T-cell (primary cell): ENCODE data around the gene PSEN2. TPM values are rescaled to one million over a fixed set of nuclear protein-coding genes. Genes with fewer than 3 reads are reported as not detected.

Experiments used
- ATAC-seq, 4 experiments: fragments of 200-7000 bp in 3 of 4; fragments of 150-1000 bp in 1 of 4; cut with Tn5 transposase; replicated peaks in 1 of 4; 1 replicate in 3 of 4; 2 replicates in 1 of 4; pipeline ENCODE4 v1.10.0; 2021; ENCODE audit warnings: moderate library complexity in 3 of 4, mild to moderate bottlenecking in 2 of 4, moderate number of reproducible peaks in 1 of 4
- CTCF ChIA-PET, 2 donors: fragments of 300-600 bp; sonication (Branson Sonifier 250); formaldehyde crosslinking; loops; one replicate each; lab custom pipeline; 2022; ENCODE audit warnings: antibody characterized with exemption in 2 of 2; lab: Charles Lee
- POLR2A ChIA-PET, 2 donors: fragments of 300-600 bp; sonication (Branson Sonifier 250); formaldehyde crosslinking; loops; one replicate each; lab custom pipeline; 2022; ENCODE audit warnings: antibody characterized with exemption in 2 of 2; lab: Charles Lee
- DNase-seq, 35 experiments: peaks; one replicate each; pipeline versions ENCODE4 v3.0.0 to v3.0.0-alpha.2; 2013 to 2023
- H3K27ac ChIP-seq: one replicate; pipeline ENCODE4 v1.5.1; 2013; ENCODE audit warnings: low read length
- H3K27me3 ChIP-seq, 2 experiments: replicated peaks in 1 of 2; 1 replicate in 1 of 2; 2 replicates in 1 of 2; pipeline versions ENCODE4 v1.6.1 to v1.7.0; 2013; ENCODE audit warnings: low read length in 1 of 2, mixed read lengths in 1 of 2; ENCODE audit not compliant: control insufficient read depth in 2 of 2, insufficient read depth in 2 of 2; ENCODE audit errors: extremely low read depth in 1 of 2
- H3K36me3 ChIP-seq, 2 donors: 1 replicate in 1 of 2; 2 replicates in 1 of 2; pipeline versions ENCODE4 v1.6.1 to v1.7.0; 2013; ENCODE audit warnings: low read length in 1 of 2; ENCODE audit not compliant: control insufficient read depth in 2 of 2, insufficient read depth in 1 of 2; ENCODE audit errors: extremely low read depth in 1 of 2
- H3K4me1 ChIP-seq, 2 experiments: 1 replicate in 1 of 2; 2 replicates in 1 of 2; pipeline versions ENCODE4 v1.6.1 to v1.7.0; 2013; ENCODE audit warnings: low read length in 2 of 2, mixed read lengths in 1 of 2; ENCODE audit not compliant: insufficient read depth in 2 of 2, control insufficient read depth in 1 of 2; ENCODE audit errors: extremely low read depth in 1 of 2
- H3K4me3 ChIP-seq, 2 donors: 1 replicate in 1 of 2; 2 replicates in 1 of 2; pipeline versions ENCODE4 v1.5.1 to v1.7.0; 2013; ENCODE audit warnings: mild to moderate bottlenecking in 2 of 2, low read length in 1 of 2, moderate library complexity in 1 of 2; ENCODE audit not compliant: control insufficient read depth in 1 of 2; ENCODE audit errors: extremely low read depth in 1 of 2
- H3K9me3 ChIP-seq: 2 replicates; pipeline ENCODE4 v1.7.0; 2013
- H3K27ac Mint-ChIP-seq, 2 donors: one replicate each; pipeline ENCODE4 v1.8.0; 2020 to 2021; ENCODE audit warnings: mild to moderate bottlenecking in 2 of 2, mixed read lengths in 2 of 2
- H3K27me3 Mint-ChIP-seq, 2 donors: one replicate each; pipeline ENCODE4 v1.8.0; 2021 to 2022; ENCODE audit warnings: mixed read lengths in 2 of 2
- H3K36me3 Mint-ChIP-seq: one replicate; pipeline ENCODE4 v1.8.0; 2021; ENCODE audit warnings: mixed read lengths
- H3K4me1 Mint-ChIP-seq, 3 donors: one replicate each; pipeline ENCODE4 v1.8.0; 2020 to 2022; ENCODE audit warnings: mixed read lengths in 3 of 3, mild to moderate bottlenecking in 1 of 3
- H3K4me3 Mint-ChIP-seq, 3 donors: one replicate each; pipeline ENCODE4 v1.8.0; 2020 to 2022; ENCODE audit warnings: mild to moderate bottlenecking in 3 of 3, mixed read lengths in 3 of 3, moderate library complexity in 3 of 3
- H3K9me3 Mint-ChIP-seq, 3 donors: one replicate each; pipeline ENCODE4 v1.8.0; 2020 to 2022; ENCODE audit warnings: mixed read lengths in 3 of 3
- WGBS: methylation state at CpG from one replicate; pipeline ENCODE4 v1.1.5; 2013; ENCODE audit warnings: missing lambda C conversion rate; ENCODE audit not compliant: insufficient coverage; 5-methylcytosine and 5-hydroxymethylcytosine counted together
- total RNA-seq, 35 experiments: library from RNA in 6 of 35; stranded (reverse) in 6 of 35; fragments of 120-200 nt in 1 of 35; gene quantifications; one replicate each; pipeline versions ENCODE4 v1.2.1 to v1.2.4 and lab custom pipeline; 2013 to 2026

The PSEN2 gene
- total RNA-seq, 5 donors from 2014 or later (not counting 1 experiment from before 2014, with no cell fraction given), result 1.9 to 5.6 (median 4.0) TPM

DNA sequence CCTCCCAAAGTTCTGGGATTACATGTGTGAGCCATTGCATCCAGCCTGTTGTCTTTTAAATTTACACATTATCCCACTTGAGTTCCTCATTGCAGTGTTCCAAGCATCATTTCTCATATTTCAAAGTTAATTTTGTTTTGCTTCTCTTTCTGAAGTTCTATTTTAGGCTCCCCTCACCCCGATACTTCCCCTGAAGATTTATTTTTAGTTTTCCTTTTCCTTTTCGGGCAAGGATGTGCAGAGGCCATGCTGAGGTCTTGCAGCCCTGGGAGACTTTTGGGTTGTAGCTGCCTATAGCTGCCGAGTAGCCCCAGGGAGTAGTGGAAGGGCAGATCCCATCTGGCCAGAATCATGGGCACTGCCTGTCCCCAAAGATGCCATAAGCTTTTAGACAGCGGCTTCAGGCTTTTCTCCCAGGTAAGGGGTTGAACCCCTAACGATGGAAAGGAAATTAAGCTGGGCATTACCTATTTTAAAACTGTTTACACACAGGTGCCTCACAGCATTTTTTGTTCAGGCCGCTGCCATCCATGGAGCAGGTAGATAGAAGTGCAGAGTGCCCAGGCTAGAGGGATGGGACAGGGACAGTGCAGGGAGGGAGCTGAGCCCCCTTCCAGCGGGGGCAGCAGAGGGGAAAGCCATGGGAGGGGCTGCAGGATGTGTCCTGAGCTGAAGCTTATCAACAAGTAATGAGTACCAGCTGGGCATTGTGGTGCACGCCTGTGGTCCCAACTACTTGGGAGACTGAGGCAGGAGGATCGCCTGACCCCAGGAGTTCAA is 15.9 kb downstream of the PSEN2 start:
- POLR2A ChIA-PET, result no interaction called here
- Histone ChIP-seq H3K27ac (no peak overlapping the region), H3K4me1 (peaks cover 21 to 47% of the 10 kb centered on the region in 2 experiments), H3K9me3 (no peaks in the 10 kb centered on the region), H3K36me3 (no peaks in the 10 kb centered on the region), H3K27me3 (no peaks in the 10 kb centered on the region), H3K4me3 (no peak overlapping the region)
- peak overlapping the region in 1 of 2 donors; percentile 16 for H3K27ac Mint-ChIP-seq
- peaks cover 46 to 54% (median 51%) of the 10 kb centered on the region in 3 donors for H3K4me1 Mint-ChIP-seq
- H3K36me3 Mint-ChIP-seq, result peaks cover 7% of the 10 kb centered on the region
- ATAC-seq (no peak), DNase-seq (no peak)
- H3K4me3 Mint-ChIP-seq, result peak overlapping the region in 1 of 3 donors; percentile 77
- CTCF ChIA-PET, result interaction anchor here in 1 of 2 donors (0.5 kb wide), 1 partner anchor 20 kb away, joined by 4 read pairs; no protein-coding TSS in a partner anchor
- no peaks in the 10 kb centered on the region for H3K27me3 Mint-ChIP-seq
- H3K9me3 Mint-ChIP-seq, result no peaks in the 10 kb centered on the region
- 64% methylated on average over 2 of the region's 9 CpGs for WGBS

DNA sequence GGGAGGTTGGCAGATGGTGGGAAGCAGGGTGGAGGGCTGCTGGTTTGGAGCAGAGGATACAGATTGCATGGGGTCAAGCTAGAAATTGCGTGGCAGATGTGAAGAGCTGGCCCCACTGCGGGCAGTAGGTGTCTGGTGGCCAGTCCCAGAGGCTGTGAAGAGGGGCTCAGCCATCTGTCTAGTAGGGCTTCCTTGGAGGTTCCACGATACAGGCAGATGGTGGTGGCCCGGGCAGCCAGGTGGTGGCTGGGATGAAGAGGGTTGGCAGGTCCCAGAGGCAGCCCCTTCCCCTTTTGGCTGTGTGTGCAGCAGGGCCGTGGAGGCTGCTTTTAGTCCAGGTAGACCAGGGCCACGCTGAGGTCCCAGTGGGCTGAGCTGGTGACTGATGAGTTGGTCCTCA is 16.6 kb downstream of the PSEN2 start:
- H3K4me3 Mint-ChIP-seq, result no peak overlapping the region
- H3K36me3 Mint-ChIP-seq, result peaks cover 7% of the 10 kb centered on the region
- H3K9me3 Mint-ChIP-seq, result no peaks in the 10 kb centered on the region

DNA sequence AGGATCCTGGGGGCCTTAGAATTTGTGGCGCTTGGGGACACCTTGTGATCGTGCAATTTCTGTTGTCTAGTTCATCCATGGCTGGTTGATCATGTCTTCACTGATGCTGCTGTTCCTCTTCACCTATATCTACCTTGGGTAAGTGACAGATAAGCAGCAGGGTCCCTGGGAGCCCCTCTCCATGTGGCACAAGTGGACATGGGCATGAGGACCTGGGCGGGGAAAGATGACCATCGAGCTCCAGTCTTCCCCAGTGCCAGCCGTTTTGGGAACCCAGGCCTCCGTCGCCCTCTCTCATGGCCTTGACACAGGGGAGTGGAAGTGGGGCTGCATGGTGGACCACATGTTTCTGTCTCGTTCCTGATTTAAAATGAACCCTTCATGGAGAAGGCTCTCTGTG is 17.6 kb downstream of the PSEN2 start:
- DNase-seq (no peak), ATAC-seq (no peak)
- Mint-ChIP-seq H3K4me1 (peaks cover 32 to 37% (median 34%) of the 10 kb centered on the region in 3 donors), H3K4me3 (no peak overlapping the region), H3K27ac (no peak overlapping the region), H3K9me3 (no peaks in the 10 kb centered on the region), H3K36me3 (peaks cover 7% of the 10 kb centered on the region), H3K27me3 (no peaks in the 10 kb centered on the region)
- POLR2A ChIA-PET, result no interaction called here
- no peaks in the 10 kb centered on the region for H3K36me3 ChIP-seq
- H3K4me1 ChIP-seq, result peaks cover 15 to 33% of the 10 kb centered on the region in 2 experiments
- no peaks in the 10 kb centered on the region for H3K9me3 ChIP-seq
- H3K27ac ChIP-seq, result no peak overlapping the region
- WGBS, result 91% methylated on average over 6 of the region's 8 CpGs
- H3K27me3 ChIP-seq, result no peaks in the 10 kb centered on the region
- no peak overlapping the region for H3K4me3 ChIP-seq
- CTCF ChIA-PET, result no interaction called here

More for the DNA sequence above, 16.6 kb downstream of the PSEN2 start:
- WGBS, result 94% methylated on average over 4 of the region's 6 CpGs
- CTCF ChIA-PET, result no interaction called here
- H3K27me3 Mint-ChIP-seq, result no peaks in the 10 kb centered on the region
- ATAC-seq (no peak), DNase-seq (no peak)
- Histone ChIP-seq H3K27ac (no peak overlapping the region), H3K27me3 (no peaks in the 10 kb centered on the region), H3K9me3 (no peaks in the 10 kb centered on the region), H3K36me3 (no peaks in the 10 kb centered on the region), H3K4me1 (peaks cover 20 to 42% of the 10 kb centered on the region in 2 experiments), H3K4me3 (no peak overlapping the region)
- H3K4me1 Mint-ChIP-seq, result peaks cover 42 to 47% (median 44%) of the 10 kb centered on the region in 3 donors
- H3K27ac Mint-ChIP-seq, result no peak overlapping the region
- POLR2A ChIA-PET, result no interaction called here

DNA sequence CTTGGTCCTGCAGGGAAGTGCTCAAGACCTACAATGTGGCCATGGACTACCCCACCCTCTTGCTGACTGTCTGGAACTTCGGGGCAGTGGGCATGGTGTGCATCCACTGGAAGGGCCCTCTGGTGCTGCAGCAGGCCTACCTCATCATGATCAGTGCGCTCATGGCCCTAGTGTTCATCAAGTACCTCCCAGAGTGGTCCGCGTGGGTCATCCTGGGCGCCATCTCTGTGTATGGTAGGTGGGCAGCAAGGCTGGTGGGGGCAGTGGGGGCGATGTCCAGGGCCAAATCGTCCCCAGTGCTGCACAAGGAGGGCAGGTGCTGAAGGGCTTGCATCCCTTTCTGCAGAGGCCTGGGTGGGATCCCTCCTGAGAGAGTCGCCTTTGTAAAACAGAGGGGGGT is 18.4 kb downstream of the PSEN2 start:
- CTCF ChIA-PET, result no interaction called here
- no peak overlapping the region for H3K4me3 Mint-ChIP-seq

DNA sequence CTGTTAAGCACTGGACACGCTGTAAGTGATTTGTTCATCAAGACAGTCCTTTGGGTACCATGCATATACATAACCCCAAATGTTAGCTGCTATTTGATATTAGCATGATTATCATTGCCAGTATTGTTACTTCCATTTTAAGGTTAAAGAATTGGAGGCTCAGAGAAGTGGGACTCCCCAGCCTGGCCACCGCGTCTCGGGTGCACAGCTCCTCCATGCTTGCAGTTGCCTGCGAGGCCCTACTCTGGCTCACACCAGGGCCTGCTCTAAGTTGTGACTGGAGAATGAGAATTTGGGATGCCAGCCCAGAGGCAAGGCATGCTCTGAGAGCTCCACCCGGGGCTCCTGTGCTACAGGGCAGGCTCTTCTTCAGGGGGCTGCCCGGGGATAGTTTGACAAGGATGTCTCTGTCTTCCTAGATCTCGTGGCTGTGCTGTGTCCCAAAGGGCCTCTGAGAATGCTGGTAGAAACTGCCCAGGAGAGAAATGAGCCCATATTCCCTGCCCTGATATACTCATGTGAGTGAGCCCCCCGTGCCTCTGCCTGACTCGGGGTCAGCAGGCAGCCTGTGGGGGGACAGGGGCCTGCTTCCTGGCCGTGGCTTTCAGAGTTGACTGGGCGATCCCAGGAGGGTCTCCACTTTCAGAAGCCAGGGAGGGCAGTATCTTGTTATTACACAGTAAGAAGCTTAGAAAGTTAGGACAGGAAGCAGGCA is 19.4 kb downstream of the PSEN2 start:
- CTCF ChIA-PET, result no interaction called here
- POLR2A ChIA-PET, result no interaction called here

More for the DNA sequence above, 18.4 kb downstream of the PSEN2 start:
- no peaks in the 10 kb centered on the region for H3K27me3 Mint-ChIP-seq
- H3K36me3 ChIP-seq, result no peaks in the 10 kb centered on the region
- H3K4me1 Mint-ChIP-seq, result peaks cover 25 to 29% (median 27%) of the 10 kb centered on the region in 3 donors
- 96% methylated on average over 6 of the region's 8 CpGs for WGBS
- no peak overlapping the region for H3K27ac ChIP-seq
- no peaks in the 10 kb centered on the region for H3K9me3 ChIP-seq
- no peaks in the 10 kb centered on the region for H3K9me3 Mint-ChIP-seq
- no peak for DNase-seq
- H3K4me3 ChIP-seq, result no peak overlapping the region
- no peak overlapping the region for H3K27ac Mint-ChIP-seq
- no peak for ATAC-seq
- peaks cover 7% of the 10 kb centered on the region for H3K36me3 Mint-ChIP-seq
- no peaks in the 10 kb centered on the region for H3K27me3 ChIP-seq
- H3K4me1 ChIP-seq, result peaks cover 12 to 25% of the 10 kb centered on the region in 2 experiments
- POLR2A ChIA-PET, result no interaction called here

GRCh38 chr1:226890331-226891108 is 20.1 kb downstream of the PSEN2 start:
- H3K27me3 Mint-ChIP-seq, result no peaks in the 10 kb centered on the region
- H3K9me3 Mint-ChIP-seq, result no peaks in the 10 kb centered on the region
- no peaks in the 10 kb centered on the region for H3K27me3 ChIP-seq
- 91% methylated on average over 21 of the region's 22 CpGs for WGBS
- H3K27ac ChIP-seq, result no peak overlapping the region
- H3K4me3 Mint-ChIP-seq, result no peak overlapping the region
- CTCF ChIA-PET, result interaction anchor here in 1 of 2 donors (0.7 kb wide), 1 partner anchor 45 kb away, joined by 3 read pairs; no protein-coding TSS in a partner anchor
- H3K27ac Mint-ChIP-seq, result no peak overlapping the region
- H3K36me3 ChIP-seq, result no peaks in the 10 kb centered on the region
- DNase-seq (no peak), ATAC-seq (no peak)
- peaks cover 0 to 9% of the 10 kb centered on the region in 2 experiments for H3K4me1 ChIP-seq
- POLR2A ChIA-PET, result no interaction called here
- H3K36me3 Mint-ChIP-seq, result peaks cover 7% of the 10 kb centered on the region
- H3K9me3 ChIP-seq, result no peaks in the 10 kb centered on the region
- H3K4me1 Mint-ChIP-seq, result peaks cover 8 to 12% (median 10%) of the 10 kb centered on the region in 3 donors
- no peak overlapping the region for H3K4me3 ChIP-seq

More for the DNA sequence above, 19.4 kb downstream of the PSEN2 start:
- ATAC-seq (no peak), DNase-seq (no peak)
- Mint-ChIP-seq H3K27ac (no peak overlapping the region), H3K4me1 (peaks cover 16 to 19% (median 18%) of the 10 kb centered on the region in 3 donors), H3K36me3 (peaks cover 7% of the 10 kb centered on the region), H3K9me3 (no peaks in the 10 kb centered on the region), H3K4me3 (no peak overlapping the region), H3K27me3 (no peaks in the 10 kb centered on the region)
- peaks cover 5 to 17% of the 10 kb centered on the region in 2 experiments for H3K4me1 ChIP-seq
- H3K4me3 ChIP-seq, result no peak overlapping the region
- no peaks in the 10 kb centered on the region for H3K9me3 ChIP-seq
- H3K27me3 ChIP-seq, result no peaks in the 10 kb centered on the region
- no peak overlapping the region for H3K27ac ChIP-seq
- WGBS, result 100% methylated on average over 5 of the region's 12 CpGs
- no peaks in the 10 kb centered on the region for H3K36me3 ChIP-seq
